ENCODE results near the gene RNF157. TPM values are rescaled to one million over a fixed set of nuclear protein-coding genes. Genes with fewer than 3 reads are reported as not detected.

Gene RNF157
- total and polyA plus RNA-seq, 9 of the 15 experiments (the other 6 are each of a cell fraction or from before 2014, with no cell fraction given): 8.1 to 31.7 (median 20.8) TPM

DNA sequence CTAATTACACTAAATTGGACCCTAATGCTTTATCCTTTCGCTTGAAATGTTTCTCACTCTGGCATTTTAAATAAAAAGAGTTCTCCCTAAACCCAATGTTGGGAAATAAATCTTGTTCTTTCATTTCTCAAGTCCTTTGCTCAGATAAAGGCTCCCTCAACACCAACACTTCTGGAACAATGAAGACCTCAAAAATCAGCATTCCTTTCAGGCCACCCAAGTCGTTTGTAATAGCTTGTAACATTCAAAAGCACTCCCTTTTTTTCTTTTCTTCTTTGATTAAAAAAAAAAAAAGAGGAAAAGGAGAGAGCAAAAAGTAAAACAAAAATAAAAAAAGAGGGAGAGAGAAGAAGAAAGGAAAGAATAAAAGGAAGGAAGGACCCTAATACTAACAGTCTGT, 76.0 kb downstream of the RNF157 start:
- Histone ChIP-seq H4K20me1 (replicated peaks; ENCODE audit: control insufficient read depth, insufficient read depth, low read length) (no peaks in the 10 kb centered on the region), H3K4me3 (no peak overlapping the region), H3K27me3 (ENCODE audit: control insufficient read depth in 2 of 2, insufficient read depth in 2 of 2, low read length in 2 of 2) (no peaks in the 10 kb centered on the region), H3K9ac (ENCODE audit: insufficient read depth in 1 of 2, low read depth in 2 of 2, low read length in 2 of 2) (no peak overlapping the region), H3K9me1 (ENCODE audit: control insufficient read depth, insufficient read depth, low read length) (no peaks in the 10 kb centered on the region), H2AFZ (ENCODE audit: low read depth, low read length) (no peak overlapping the region), H3K36me3 (ENCODE audit: control insufficient read depth, insufficient read depth, low read length) (peaks cover 60% of the 10 kb centered on the region), H3K4me1 (replicated peaks in 1 of 2; ENCODE audit: control insufficient read depth in 2 of 2, insufficient read depth in 2 of 2, low read length in 2 of 2) (peaks cover 5 to 9% of the 10 kb centered on the region in 2 experiments; a peak in 4 of 5 replicates), H3K79me2 (ENCODE audit: control insufficient read depth, insufficient read depth, low read length) (no peaks in the 10 kb centered on the region), H3K4me2 (ENCODE audit: insufficient read depth, low read length) (no peak overlapping the region), H3K27ac (ENCODE audit: extremely low read depth, low read depth, low read length) (no peak overlapping the region), H3K9me3 (replicated peaks; ENCODE audit: control insufficient read depth, insufficient read depth, low read depth, low read length) (no peaks in the 10 kb centered on the region)
- TF ChIP-seq, protein P1, sequence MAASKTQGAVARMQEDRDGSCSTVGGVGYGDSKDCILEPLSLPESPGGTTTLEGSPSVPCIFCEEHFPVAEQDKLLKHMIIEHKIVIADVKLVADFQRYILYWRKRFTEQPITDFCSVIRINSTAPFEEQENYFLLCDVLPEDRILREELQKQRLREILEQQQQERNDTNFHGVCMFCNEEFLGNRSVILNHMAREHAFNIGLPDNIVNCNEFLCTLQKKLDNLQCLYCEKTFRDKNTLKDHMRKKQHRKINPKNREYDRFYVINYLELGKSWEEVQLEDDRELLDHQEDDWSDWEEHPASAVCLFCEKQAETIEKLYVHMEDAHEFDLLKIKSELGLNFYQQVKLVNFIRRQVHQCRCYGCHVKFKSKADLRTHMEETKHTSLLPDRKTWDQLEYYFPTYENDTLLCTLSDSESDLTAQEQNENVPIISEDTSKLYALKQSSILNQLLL (CRISPR knock-in tag; IDR thresholded peaks at IDR 0.05; ENCODE audit: borderline replicate concordance): no peak
- TF ChIP-seq SRSF1 (IDR thresholded peaks at IDR 0.05; ENCODE audit: low read depth, low read length) (no peak), ARHGAP35 (IDR thresholded peaks at IDR 0.05; ENCODE audit: partially characterized antibody) (no peak), CREB1 (IDR thresholded peaks at IDR 0.05) (no peak), CREB1 (CRISPR knock-in tag; IDR thresholded peaks at IDR 0.05) (no peak), MIER1 (IDR thresholded peaks at IDR 0.05; ENCODE audit: low read depth) (no peak)
- POLR2A ChIA-PET: no interaction called here
- 53% methylated on average over 2 of the region's 2 CpGs for WGBS (ENCODE audit: insufficient coverage, low coverage, missing lambda C conversion rate)
- CTCF ChIA-PET (ENCODE audit: low intra/inter-chr PET ratio): no interaction called here
- BruUV-seq (replicated peaks): no TSS peak
- intact Hi-C loops (cut with micrococcal nuclease) (no loop called here), in situ Hi-C loops (cut with MboI) (no loop called here)
- FAIRE-seq (no peak), DNase-seq (ENCODE audit: extremely low read depth in 1 of 4, low spot score in 3 of 4) (no peak), ATAC-seq (no peak)
